Fibroblast of pulmonary artery (primary cell): ENCODE measurements around the gene IL24.

ENCODE experiments used
- DNase-seq: peaks from one replicate; pipeline ENCODE4 v3.0.0-alpha.2; 2010; ENCODE audit warnings: low read depth
- H3K4me3 ChIP-seq: replicated peaks from 2 replicates; pipeline ENCODE4 v1.5.1; 2011; ENCODE audit warnings: low read depth, mild to moderate bottlenecking, control low read depth, low read length, moderate library complexity
- TF ChIP-seq, protein P1 (sequence below): IDR thresholded peaks from 2 replicates; pipeline ENCODE4 v1.5.1; 2011; ENCODE audit warnings: mild to moderate bottlenecking, control low read depth, low read length, inconsistent platforms; ENCODE audit errors: missing control alignments

IL24 gene

DNA sequence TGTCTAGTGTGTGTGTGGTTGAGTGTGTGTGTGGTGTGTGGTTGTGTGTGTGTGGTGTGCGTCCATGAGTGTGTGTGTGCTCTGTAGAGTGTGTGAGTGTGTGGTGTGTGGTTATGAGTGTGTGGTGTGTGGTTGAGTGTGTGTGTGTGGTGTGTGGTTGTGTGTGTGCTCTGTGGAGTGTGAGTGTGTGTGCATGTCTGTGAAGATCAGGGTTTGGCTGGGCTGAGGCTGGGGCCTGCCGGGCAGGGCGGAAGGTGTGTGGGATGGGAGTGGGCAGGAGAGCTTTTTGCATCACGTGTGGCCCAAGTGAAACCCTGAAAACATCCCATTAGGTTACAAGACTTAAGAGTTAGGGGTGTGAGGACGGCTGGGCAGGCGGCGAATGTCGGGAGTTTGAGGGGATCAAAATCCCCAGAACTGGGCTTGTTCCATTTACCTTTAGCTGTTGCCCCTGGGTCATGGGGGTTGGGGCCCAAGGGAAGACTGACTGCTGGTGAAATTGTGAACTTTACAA is 27.4 kb downstream of the IL24 start:
- no peak overlapping the region for H3K4me3 ChIP-seq
- TF ChIP-seq, protein P1, sequence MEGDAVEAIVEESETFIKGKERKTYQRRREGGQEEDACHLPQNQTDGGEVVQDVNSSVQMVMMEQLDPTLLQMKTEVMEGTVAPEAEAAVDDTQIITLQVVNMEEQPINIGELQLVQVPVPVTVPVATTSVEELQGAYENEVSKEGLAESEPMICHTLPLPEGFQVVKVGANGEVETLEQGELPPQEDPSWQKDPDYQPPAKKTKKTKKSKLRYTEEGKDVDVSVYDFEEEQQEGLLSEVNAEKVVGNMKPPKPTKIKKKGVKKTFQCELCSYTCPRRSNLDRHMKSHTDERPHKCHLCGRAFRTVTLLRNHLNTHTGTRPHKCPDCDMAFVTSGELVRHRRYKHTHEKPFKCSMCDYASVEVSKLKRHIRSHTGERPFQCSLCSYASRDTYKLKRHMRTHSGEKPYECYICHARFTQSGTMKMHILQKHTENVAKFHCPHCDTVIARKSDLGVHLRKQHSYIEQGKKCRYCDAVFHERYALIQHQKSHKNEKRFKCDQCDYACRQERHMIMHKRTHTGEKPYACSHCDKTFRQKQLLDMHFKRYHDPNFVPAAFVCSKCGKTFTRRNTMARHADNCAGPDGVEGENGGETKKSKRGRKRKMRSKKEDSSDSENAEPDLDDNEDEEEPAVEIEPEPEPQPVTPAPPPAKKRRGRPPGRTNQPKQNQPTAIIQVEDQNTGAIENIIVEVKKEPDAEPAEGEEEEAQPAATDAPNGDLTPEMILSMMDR: no peak
- no peak for DNase-seq

DNA sequence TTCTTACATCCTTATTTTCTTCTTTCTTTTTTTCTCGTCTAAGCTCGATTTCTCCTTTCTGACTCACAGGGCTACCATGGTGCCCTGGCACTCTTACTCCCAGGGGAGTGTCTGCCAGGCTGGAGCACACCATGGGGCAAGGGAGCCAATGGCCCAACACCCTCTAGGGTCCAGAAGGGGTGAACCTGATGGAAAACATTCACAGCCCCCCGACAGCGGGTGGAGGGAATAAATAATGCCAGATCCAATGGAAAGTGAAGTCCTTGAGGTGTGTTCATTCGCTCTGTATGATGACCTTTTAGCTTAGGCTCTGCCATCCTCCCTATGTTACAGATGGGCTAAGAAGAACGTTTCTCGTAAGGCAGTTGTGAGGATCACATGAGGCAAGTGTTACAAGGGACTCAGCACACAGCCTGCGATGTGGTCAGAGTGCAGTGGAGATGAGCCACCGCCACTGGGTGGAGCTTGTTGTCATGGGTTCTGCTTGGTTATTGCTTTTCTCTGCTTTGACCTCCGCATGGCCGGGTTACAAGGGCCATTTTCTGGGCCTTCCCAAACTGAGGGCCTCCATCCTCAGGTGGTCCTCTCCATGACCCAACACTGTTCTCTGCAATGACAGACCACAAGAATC is 28.0 kb downstream of the IL24 start:
- no peak overlapping the region for H3K4me3 ChIP-seq
- DNase-seq: no peak

DNA sequence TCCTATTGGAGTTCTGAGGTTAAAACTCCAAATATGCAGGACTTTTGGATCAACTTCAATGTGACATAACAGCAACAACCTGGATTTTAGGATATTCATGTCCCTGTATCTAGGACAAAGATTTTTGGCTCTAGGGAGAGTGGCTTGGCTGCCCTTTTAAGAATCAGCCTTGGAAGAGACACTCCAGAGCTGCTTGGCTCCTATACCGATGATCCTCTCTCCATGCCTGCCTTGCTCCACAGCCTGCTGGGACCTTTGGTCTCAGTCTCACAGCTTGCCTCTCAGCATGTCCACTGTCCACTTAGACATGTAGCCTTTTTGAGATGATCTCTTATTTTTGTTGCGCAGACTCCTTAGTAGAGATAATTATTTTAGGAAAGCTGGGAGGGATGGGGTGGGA is 29.0 kb downstream of the IL24 start:
- TF ChIP-seq, protein P1: no peak
- no peak for DNase-seq
- no peak overlapping the region for H3K4me3 ChIP-seq

More for the DNA sequence above, 28.0 kb downstream of the IL24 start:
- TF ChIP-seq, protein P1: no peak

DNA sequence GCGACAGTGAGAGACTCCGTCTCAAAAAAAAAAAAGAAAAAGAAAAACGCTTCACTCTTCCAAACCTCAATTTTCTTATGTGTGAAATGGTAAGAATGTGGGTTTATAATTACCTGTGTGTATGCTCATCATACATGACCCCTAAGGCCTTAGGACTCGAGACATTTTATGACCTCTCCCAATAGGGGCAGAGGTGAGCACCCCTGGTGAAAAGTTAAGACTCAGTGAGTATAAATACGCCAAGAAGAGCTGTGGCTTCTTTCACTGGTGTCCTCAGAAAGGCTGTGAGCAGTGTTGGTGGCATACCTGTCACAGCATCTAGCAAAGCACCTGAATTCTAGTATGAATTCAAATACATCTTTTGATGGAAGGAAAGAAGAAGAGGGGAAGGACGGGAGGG is 32.3 kb downstream of the IL24 start:
- DNase-seq: no peak
- H3K4me3 ChIP-seq: no peak overlapping the region
- TF ChIP-seq, protein P1: no peak

DNA sequence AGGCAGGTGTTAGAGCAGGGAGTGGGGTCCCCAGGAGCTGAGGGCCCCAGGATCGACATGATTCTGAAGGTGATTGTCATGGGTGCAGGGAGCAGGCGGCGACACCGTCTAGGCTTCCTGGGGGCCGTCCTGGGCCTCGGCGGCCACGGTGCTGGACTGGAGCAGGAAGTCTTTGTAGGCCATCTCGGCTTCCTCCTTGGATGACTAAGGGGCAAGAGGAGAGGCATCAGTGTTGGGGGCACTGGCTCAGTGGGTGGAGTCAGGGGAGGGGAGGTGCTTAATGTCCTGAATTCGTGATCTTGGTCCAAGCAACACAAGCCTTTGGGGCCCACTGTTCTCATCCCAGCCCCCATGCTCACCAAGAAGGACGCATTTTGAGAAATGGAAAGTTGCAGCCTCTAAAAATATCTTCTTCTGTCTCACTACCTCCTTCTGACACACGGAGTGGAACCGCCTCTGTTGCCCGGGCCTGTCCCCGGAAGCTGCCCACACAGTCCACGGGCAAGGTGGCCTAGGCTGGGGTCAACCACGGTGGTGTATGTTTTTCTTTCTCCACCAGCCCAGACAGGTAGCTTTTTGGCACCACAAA is 33.1 kb downstream of the IL24 start:
- H3K4me3 ChIP-seq: no peak overlapping the region
- TF ChIP-seq, protein P1: no peak
- DNase-seq: no peak

DNA sequence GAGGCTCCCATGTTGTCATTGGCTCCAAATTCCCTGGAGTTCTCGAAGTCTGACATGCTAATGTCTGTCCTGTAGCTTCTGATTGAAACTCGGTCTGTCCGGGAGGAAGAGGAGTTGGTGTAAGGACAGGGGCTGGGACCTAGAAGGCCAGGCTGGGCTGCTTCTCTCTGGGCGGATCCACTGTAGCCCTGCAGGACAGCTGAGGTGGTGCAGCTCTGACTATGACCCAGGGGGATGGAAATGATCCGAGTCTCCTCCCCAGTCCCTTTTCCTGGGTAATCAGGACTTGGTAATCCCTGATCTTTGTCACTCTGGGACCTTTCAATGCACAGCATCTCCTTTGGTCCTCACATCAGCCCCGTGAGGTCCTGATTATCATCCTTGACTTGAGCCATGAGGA is 34.5 kb downstream of the IL24 start:
- H3K4me3 ChIP-seq: no peak overlapping the region
- DNase-seq: no peak
- TF ChIP-seq, protein P1: peak; percentile 11

DNA sequence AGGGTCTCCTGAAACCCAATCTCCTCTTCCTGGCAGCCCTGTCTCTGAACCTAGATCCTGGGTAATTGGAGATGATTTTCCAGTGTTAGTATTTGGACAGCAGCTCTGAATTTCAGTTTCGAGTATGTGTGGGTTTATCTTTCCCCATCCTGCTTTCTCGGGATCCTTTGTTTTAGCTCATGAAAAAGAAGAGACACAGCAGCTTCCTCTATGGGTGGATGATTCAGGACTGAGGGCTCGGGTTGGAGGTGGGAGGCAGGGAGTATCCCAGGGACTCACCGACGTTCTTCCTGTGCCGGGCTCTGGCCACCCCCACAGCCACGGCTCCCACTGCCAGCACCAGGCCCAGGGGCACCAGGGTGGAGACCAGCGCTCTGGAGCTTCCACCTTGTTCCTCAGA is 34.9 kb downstream of the IL24 start:
- TF ChIP-seq, protein P1: no peak
- peak; percentile 44 for DNase-seq
- no peak overlapping the region for H3K4me3 ChIP-seq
